ENCODE measurements around the gene GRIN1. TPM values are rescaled to one million over a fixed set of nuclear protein-coding genes. Genes with fewer than 3 reads are reported as not detected.

The GRIN1 gene
- total RNA-seq, 4 donors from 2014 or later, result 0.11 to 0.50 (median 0.19) TPM; not detected in 1

DNA sequence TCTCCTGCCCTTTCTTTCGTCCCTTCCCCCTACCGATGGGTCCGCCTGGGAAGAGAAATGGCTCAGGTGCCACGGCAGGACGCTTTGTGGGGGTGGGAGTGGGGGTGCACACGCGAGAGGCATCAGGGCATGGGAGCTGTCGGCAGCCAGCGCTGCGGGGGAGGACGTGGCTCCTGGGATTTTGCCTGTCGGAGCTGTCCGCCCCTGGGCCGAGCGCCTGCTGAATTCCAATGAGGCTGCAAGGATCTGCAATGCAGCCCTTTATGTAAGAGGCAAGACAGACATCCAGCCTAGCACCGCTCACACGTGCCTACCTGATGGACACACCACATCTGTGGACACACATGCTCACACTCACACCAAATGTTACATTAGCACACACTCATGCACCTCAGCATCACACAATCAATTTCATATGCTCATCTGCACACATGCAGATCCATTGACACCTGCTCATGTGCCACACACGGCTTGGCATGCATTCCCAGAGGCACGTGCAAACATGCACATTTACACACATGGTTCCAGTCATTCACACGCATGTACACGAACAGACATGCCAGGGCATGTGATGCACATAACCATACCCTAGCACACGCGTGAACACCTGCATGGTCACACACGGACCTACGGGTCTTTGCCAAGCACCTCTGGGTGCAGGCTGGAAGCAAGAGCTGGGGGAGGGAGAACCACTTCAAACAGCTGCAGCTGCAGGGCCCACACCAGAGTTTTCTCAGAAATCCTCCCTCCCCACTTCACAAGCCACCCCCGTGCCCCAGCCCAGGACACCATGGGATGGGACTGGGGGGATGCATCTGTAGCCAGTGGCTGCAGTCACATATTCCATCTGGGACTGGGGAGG lies 1.4 kb downstream of the GRIN1 start:
- no peaks in the 10 kb centered on the region for H3K9me3 ChIP-seq
- no peak overlapping the region for H3K4me3 ChIP-seq
- no peaks in the 10 kb centered on the region for H3K36me3 ChIP-seq
- intact Hi-C loops (cut with DNase I), result no loop called here
- peaks cover 0 to 93% (median 55%) of the 10 kb centered on the region in 4 donors for H3K27me3 ChIP-seq
- peaks cover 3 to 18% (median 10%) of the 10 kb centered on the region in 4 donors for H3K4me1 ChIP-seq
- TF ChIP-seq EP300 (IDR thresholded peaks at IDR 0.05) (no peak), POLR2AphosphoS5 (IDR thresholded peaks at IDR 0.05) (no peak), POLR2A (IDR thresholded peaks at IDR 0.05; ENCODE audit: low read depth) (no peak), CTCF (IDR thresholded peaks at IDR 0.05) (no peak)
- H3K27ac ChIP-seq (replicated peaks in 1 of 4), result no peak overlapping the region
- 73% methylated on average over 15 of the region's 26 CpGs for WGBS
- DNase-seq (ENCODE audit: extremely low spot score), result no peak

DNA sequence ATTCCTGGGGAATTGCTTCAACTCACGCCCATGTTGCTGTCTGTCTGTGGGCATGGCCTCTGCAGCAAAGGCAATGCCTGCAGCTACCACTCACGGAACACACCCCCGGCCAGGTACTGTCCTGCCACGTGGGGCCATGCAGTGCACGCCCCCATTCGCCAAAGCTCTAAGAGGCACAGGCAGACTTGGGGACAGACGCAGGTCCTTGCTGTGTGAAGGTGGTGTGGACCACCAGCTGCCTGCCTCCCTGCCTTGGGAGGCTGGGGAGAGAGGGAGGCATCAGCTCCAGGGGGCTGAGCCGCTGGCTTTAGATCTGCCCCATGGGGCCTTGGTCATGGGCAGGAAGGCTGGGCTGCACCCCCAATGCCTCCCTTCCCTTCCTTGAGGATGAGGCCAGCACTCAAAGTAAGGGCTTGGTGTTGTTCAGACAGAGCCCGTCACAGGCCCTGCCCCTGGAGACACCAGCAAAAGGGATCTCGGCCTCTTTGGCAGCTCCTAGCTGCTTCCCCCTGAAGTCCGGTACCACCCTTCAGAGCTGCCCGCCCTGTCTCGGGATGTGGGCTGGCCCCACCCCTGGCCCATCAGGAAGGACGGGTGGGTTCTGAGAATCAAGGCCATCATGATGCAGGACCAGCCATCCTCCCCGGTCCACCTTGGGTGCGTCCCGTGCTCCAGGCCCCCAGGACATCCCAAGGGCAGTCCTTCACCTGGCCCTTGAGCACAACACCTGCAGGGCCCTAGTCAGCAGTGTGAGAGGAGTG lies 2.3 kb downstream of the GRIN1 start:
- TF ChIP-seq POLR2AphosphoS5 (IDR thresholded peaks at IDR 0.05) (no peak), EP300 (IDR thresholded peaks at IDR 0.05) (no peak), CTCF (IDR thresholded peaks at IDR 0.05) (no peak), POLR2A (IDR thresholded peaks at IDR 0.05; ENCODE audit: low read depth) (no peak)
- Histone ChIP-seq H3K4me1 (peaks cover 3 to 18% (median 10%) of the 10 kb centered on the region in 4 donors), H3K27ac (replicated peaks in 1 of 4) (no peak overlapping the region), H3K9me3 (no peaks in the 10 kb centered on the region), H3K27me3 (peaks cover 0 to 93% (median 53%) of the 10 kb centered on the region in 4 donors), H3K36me3 (no peaks in the 10 kb centered on the region), H3K4me3 (no peak overlapping the region)
- intact Hi-C loops (cut with DNase I), result no loop called here
- no peak for DNase-seq (ENCODE audit: extremely low spot score)
- 76% methylated on average over 10 of the region's 17 CpGs for WGBS

DNA sequence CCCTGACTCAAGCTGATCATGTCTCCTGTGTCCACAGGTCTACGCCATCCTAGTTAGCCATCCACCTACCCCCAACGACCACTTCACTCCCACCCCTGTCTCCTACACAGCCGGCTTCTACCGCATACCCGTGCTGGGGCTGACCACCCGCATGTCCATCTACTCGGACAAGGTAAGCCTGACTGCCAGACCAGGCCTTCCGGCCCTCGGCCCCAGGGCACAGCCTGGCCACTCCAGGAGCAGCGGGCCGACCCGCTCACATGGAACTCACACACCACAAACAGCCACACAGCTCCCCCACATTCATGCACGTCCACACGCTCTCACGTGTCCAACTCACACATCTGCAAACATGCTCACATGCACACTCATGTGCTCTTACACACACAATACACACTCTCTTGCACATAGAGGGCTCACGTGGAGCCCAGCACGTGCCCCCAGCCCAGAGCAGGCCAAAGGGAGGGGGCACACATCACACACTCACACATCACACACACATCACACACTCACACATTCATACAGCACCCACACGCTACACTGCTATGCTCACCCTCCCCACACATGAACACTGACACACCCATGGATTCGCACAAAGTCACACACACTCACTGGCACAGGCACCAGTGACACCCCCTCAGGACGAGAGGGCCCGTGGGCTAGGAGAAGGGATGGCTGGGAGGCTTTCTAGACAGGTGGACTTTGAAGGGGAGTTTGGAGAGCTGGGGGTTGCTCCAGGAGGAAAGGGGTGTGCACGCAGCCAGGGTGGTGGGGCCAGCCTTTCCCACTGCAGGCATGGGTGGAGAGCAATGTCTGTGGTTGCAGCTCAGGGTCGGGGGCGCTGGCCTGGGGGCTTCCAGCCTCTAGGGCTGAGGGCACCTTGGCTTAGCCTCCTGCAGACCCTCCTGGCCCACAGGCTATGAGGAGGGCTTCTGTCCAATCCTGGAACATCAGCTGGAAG lies 3.3 kb downstream of the GRIN1 start:
- Histone ChIP-seq H3K36me3 (no peaks in the 10 kb centered on the region), H3K27ac (replicated peaks in 1 of 4) (no peak overlapping the region), H3K27me3 (peaks cover 0 to 93% (median 46%) of the 10 kb centered on the region in 4 donors), H3K4me3 (no peak overlapping the region), H3K9me3 (no peaks in the 10 kb centered on the region), H3K4me1 (peaks cover 3 to 18% (median 10%) of the 10 kb centered on the region in 4 donors)
- no peak for DNase-seq (ENCODE audit: extremely low spot score)
- intact Hi-C loops (cut with DNase I), result no loop called here
- TF ChIP-seq POLR2AphosphoS5 (IDR thresholded peaks at IDR 0.05), result no peak
- no peak for TF ChIP-seq POLR2A (IDR thresholded peaks at IDR 0.05; ENCODE audit: low read depth)
- 77% methylated on average over 23 of the region's 24 CpGs for WGBS

DNA sequence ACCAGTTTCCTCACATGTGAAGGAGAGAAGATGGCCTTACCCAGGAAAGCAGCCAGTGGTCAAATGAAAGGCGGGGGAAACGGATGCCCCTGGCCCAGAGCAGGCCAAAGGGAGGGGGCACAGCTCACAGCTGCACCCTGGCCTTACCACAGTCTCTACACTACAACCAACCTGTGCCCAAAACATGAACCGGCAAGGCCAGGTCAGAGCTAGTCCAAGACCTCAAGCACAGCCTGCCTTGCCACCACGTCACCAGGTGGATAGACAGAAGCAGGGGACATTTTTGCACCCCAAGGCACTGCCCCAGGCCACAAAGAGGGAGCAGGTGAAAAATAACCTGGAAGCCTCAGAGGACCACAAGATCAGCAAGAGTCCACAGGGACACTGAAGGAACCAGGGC lies 4.5 kb downstream of the GRIN1 start:
- DNase-seq (ENCODE audit: extremely low spot score), result no peak
- Histone ChIP-seq H3K9me3 (no peaks in the 10 kb centered on the region), H3K4me1 (peaks cover 3 to 12% (median 10%) of the 10 kb centered on the region in 4 donors), H3K36me3 (no peaks in the 10 kb centered on the region), H3K27ac (replicated peaks in 1 of 4) (no peak overlapping the region), H3K27me3 (peaks cover 0 to 93% (median 42%) of the 10 kb centered on the region in 4 donors), H3K4me3 (no peak overlapping the region)
- TF ChIP-seq POLR2A (IDR thresholded peaks at IDR 0.05; ENCODE audit: low read depth), result no peak
- TF ChIP-seq POLR2AphosphoS5 (IDR thresholded peaks at IDR 0.05), result no peak
- no peak for TF ChIP-seq CTCF (IDR thresholded peaks at IDR 0.05)
- TF ChIP-seq EP300 (IDR thresholded peaks at IDR 0.05), result no peak
- 29% methylated on average over 2 of the region's 4 CpGs for WGBS
- intact Hi-C loops (cut with DNase I), result no loop called here

Measured in esophagus muscularis mucosa (tissue), 4 donors.